Astrocyte (in vitro differentiated cells and primary cell): ENCODE measurements around the gene SEMG1. TPM values are rescaled to one million over a fixed set of nuclear protein-coding genes. Genes with fewer than 3 reads are reported as not detected.

Experiments used
- DNase-seq: peaks from one replicate; pipeline ENCODE4 v3.0.0-alpha.2; 2010; ENCODE audit warnings: low read depth
- FAIRE-seq: peaks from 2 replicates; lab custom pipeline; 2011; peaks lifted over from hg19 to GRCh38; lab: Jason Lieb, UNC
- H2AFZ ChIP-seq: 2 replicates; pipeline ENCODE4 v1.6.0; 2012; ENCODE audit warnings: low read depth, low read length, inconsistent platforms
- H3K27ac ChIP-seq: 2 replicates; pipeline ENCODE4 v1.5.1; 2011; ENCODE audit warnings: low read depth, low read length, inconsistent platforms
- H3K27me3 ChIP-seq: 2 replicates; pipeline ENCODE4 v1.6.0; 2011; ENCODE audit warnings: low read length, inconsistent platforms; ENCODE audit not compliant: insufficient read depth
- H3K36me3 ChIP-seq: 2 replicates; pipeline ENCODE4 v1.5.1; 2011; ENCODE audit warnings: low read length, inconsistent platforms; ENCODE audit not compliant: insufficient read depth
- H3K4me1 ChIP-seq: 2 replicates; pipeline ENCODE4 v1.5.1; 2011; ENCODE audit warnings: low read length, inconsistent platforms; ENCODE audit not compliant: insufficient read depth
- H3K4me2 ChIP-seq: 2 replicates; pipeline ENCODE4 v1.6.0; 2012; ENCODE audit warnings: low read length, inconsistent platforms
- H3K4me3 ChIP-seq: 2 replicates; pipeline ENCODE4 v1.5.1; 2011; ENCODE audit warnings: low read depth, mild to moderate bottlenecking, low read length, inconsistent platforms; ENCODE audit not compliant: insufficient read depth
- H3K79me2 ChIP-seq: 2 replicates; pipeline ENCODE4 v1.6.0; 2012; ENCODE audit warnings: mild to moderate bottlenecking, low read length, inconsistent platforms; ENCODE audit not compliant: insufficient read depth
- H3K9ac ChIP-seq: 2 replicates; pipeline ENCODE4 v1.6.0; 2012; ENCODE audit warnings: mild to moderate bottlenecking, low read length, inconsistent platforms
- H3K9me3 ChIP-seq: 2 replicates; pipeline ENCODE4 v1.5.1; 2012; ENCODE audit warnings: low read depth, mild to moderate bottlenecking, low read length, inconsistent platforms; ENCODE audit not compliant: insufficient read depth
- H4K20me1 ChIP-seq: 2 replicates; pipeline ENCODE4 v1.6.0; 2012; ENCODE audit warnings: low read length, inconsistent platforms; ENCODE audit not compliant: insufficient read depth
- H3K27ac Mint-ChIP-seq: one replicate; pipeline ENCODE4 v1.8.0; 2021; ENCODE audit warnings: mild to moderate bottlenecking, mixed read lengths; ENCODE audit not compliant: unreplicated experiment
- H3K27me3 Mint-ChIP-seq: one replicate; pipeline ENCODE4 v1.8.0; 2021; ENCODE audit warnings: low read depth, mixed read lengths; ENCODE audit not compliant: unreplicated experiment
- H3K36me3 Mint-ChIP-seq: one replicate; pipeline ENCODE4 v1.8.0; 2021; ENCODE audit warnings: low read depth, mixed read lengths; ENCODE audit not compliant: unreplicated experiment
- H3K4me1 Mint-ChIP-seq: one replicate; pipeline ENCODE4 v1.8.0; 2021; ENCODE audit warnings: low read depth, mixed read lengths; ENCODE audit not compliant: unreplicated experiment
- H3K4me3 Mint-ChIP-seq: one replicate; pipeline ENCODE4 v1.8.0; 2021; ENCODE audit warnings: mild to moderate bottlenecking, moderate library complexity, mixed read lengths; ENCODE audit not compliant: unreplicated experiment
- H3K9me3 Mint-ChIP-seq: one replicate; pipeline ENCODE4 v1.8.0; 2021; ENCODE audit warnings: mild to moderate bottlenecking, mixed read lengths; ENCODE audit not compliant: unreplicated experiment
- EZH2 ChIP-seq: IDR thresholded peaks from 2 replicates; pipeline ENCODE4 v1.6.1; 2012; ENCODE audit warnings: mild to moderate bottlenecking, low read length, inconsistent platforms; ENCODE audit not compliant: insufficient read depth
- total RNA-seq: library from RNA; stranded (reverse); gene quantifications from 2 replicates; pipeline ENCODE4 v1.2.1, GENCODE V29; 2021
- TF ChIP-seq, protein P1 (sequence below): IDR thresholded peaks from 2 replicates; pipeline ENCODE4 v1.5.1; 2011; ENCODE audit warnings: low read depth, mild to moderate bottlenecking, inconsistent platforms, low read length, moderate library complexity; ENCODE audit not compliant: insufficient read depth

The SEMG1 gene
- total RNA-seq, 1 donor from 2014 or later, result not detected

DNA sequence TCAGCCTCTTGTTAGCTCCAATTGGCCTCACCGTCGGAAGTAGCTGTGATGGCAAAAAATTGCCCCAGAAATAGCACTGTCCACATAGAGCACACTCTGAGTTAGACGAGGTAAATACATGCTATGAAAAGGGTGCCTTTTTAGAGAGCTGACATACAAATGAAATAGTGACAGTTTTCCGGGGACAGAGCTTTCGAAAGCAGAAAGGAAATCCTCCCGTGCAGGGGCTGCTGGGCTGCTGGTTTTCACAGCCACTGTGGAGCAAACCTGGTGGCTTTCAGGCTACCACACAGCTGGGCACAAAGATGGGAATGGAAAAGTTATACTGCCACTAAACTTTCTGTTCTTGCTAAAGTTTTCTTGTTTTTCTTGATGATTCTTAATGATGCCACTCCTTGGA, 39.3 kb downstream of the SEMG1 start:
- FAIRE-seq (no peak), DNase-seq (no peak)
- H3K27me3 ChIP-seq, result peaks cover 8% of the 10 kb centered on the region
- H2AFZ ChIP-seq, result no peak overlapping the region
- no peak overlapping the region for H3K4me3 ChIP-seq
- no peak overlapping the region for H3K9ac ChIP-seq
- Mint-ChIP-seq H3K4me1 (no peaks in the 10 kb centered on the region), H3K36me3 (no peaks in the 10 kb centered on the region), H3K4me3 (no peak overlapping the region), H3K27ac (no peak overlapping the region), H3K27me3 (peaks cover 7% of the 10 kb centered on the region), H3K9me3 (no peaks in the 10 kb centered on the region)
- H3K27ac ChIP-seq, result no peak overlapping the region
- H4K20me1 ChIP-seq, result no peaks in the 10 kb centered on the region
- TF ChIP-seq EZH2, result no peak
- TF ChIP-seq, protein P1, sequence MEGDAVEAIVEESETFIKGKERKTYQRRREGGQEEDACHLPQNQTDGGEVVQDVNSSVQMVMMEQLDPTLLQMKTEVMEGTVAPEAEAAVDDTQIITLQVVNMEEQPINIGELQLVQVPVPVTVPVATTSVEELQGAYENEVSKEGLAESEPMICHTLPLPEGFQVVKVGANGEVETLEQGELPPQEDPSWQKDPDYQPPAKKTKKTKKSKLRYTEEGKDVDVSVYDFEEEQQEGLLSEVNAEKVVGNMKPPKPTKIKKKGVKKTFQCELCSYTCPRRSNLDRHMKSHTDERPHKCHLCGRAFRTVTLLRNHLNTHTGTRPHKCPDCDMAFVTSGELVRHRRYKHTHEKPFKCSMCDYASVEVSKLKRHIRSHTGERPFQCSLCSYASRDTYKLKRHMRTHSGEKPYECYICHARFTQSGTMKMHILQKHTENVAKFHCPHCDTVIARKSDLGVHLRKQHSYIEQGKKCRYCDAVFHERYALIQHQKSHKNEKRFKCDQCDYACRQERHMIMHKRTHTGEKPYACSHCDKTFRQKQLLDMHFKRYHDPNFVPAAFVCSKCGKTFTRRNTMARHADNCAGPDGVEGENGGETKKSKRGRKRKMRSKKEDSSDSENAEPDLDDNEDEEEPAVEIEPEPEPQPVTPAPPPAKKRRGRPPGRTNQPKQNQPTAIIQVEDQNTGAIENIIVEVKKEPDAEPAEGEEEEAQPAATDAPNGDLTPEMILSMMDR, result no peak
- H3K9me3 ChIP-seq, result no peaks in the 10 kb centered on the region
- H3K36me3 ChIP-seq, result no peaks in the 10 kb centered on the region
- H3K4me1 ChIP-seq, result no peaks in the 10 kb centered on the region
- no peaks in the 10 kb centered on the region for H3K79me2 ChIP-seq
- H3K4me2 ChIP-seq, result no peak overlapping the region

DNA sequence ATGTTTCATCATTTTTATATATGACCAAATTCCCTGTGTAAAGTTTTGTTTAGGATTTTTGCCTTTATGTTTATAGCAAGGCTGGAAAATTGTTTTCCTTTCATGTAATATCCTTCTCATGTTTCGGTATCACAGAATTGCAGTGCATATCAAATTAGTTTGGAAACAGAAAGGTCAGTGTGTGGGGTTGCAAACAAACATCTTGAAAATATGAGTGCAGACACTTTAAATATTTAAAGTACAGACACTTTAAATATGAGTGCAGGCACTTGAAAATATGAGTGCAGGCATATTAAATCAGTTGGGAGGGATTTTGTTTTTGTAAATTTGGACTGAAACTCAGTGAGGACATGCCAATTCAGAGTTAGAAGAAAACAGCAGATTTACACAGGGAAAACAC, 41.0 kb downstream of the SEMG1 start:
- Histone ChIP-seq H3K27ac (no peak overlapping the region), H3K9ac (no peak overlapping the region), H3K4me1 (no peaks in the 10 kb centered on the region), H3K79me2 (no peaks in the 10 kb centered on the region), H3K36me3 (no peaks in the 10 kb centered on the region), H4K20me1 (no peaks in the 10 kb centered on the region), H3K4me2 (no peak overlapping the region), H2AFZ (no peak overlapping the region), H3K27me3 (peaks cover 10% of the 10 kb centered on the region), H3K4me3 (no peak overlapping the region), H3K9me3 (no peaks in the 10 kb centered on the region)
- Mint-ChIP-seq H3K9me3 (no peaks in the 10 kb centered on the region), H3K4me3 (no peak overlapping the region), H3K36me3 (no peaks in the 10 kb centered on the region), H3K27ac (no peak overlapping the region), H3K27me3 (peaks cover 11% of the 10 kb centered on the region), H3K4me1 (no peaks in the 10 kb centered on the region)
- DNase-seq, result no peak
- FAIRE-seq, result no peak
- TF ChIP-seq, protein P1, result no peak
- TF ChIP-seq EZH2, result no peak

DNA sequence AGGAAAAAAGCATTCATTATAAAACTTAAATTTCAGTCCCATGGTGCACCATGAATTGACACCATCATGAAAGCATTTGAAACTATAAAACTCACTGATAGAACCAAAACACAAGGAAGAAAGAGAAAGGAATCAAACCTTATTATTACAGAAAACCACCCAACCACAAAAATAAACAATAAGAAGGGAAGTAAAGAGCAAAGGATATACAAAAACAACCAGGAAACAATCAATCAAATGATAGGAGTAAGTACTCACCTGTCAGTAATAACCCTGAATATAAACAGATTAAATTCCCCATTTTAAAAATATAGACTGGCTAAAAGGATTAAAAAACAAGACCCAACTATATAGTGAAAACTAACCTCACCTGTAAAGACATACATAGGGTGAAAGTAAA, 41.8 kb downstream of the SEMG1 start:
- Mint-ChIP-seq H3K27ac (no peak overlapping the region), H3K4me1 (no peaks in the 10 kb centered on the region), H3K36me3 (no peaks in the 10 kb centered on the region), H3K9me3 (no peaks in the 10 kb centered on the region), H3K27me3 (peaks cover 16% of the 10 kb centered on the region), H3K4me3 (no peak overlapping the region)
- Histone ChIP-seq H3K36me3 (no peaks in the 10 kb centered on the region), H3K9me3 (no peaks in the 10 kb centered on the region), H3K27me3 (peaks cover 10% of the 10 kb centered on the region), H3K4me2 (no peak overlapping the region), H3K9ac (no peak overlapping the region), H3K79me2 (no peaks in the 10 kb centered on the region), H3K4me3 (no peak overlapping the region), H2AFZ (no peak overlapping the region), H4K20me1 (no peaks in the 10 kb centered on the region), H3K27ac (no peak overlapping the region), H3K4me1 (no peaks in the 10 kb centered on the region)
- DNase-seq, result no peak
- TF ChIP-seq, protein P1, result no peak
- TF ChIP-seq EZH2, result no peak
- no peak for FAIRE-seq
